GM15510 (cell line): ENCODE data around the gene SLC1A2.

ENCODE experiments used
- POLR2A ChIP-seq: IDR thresholded peaks from 3 replicates; pipeline ENCODE4 v1.6.1; 2011; ENCODE audit warnings: borderline replicate concordance; ENCODE audit not compliant: insufficient read length; ENCODE audit errors: extremely low read depth

The SLC1A2 gene

DNA sequence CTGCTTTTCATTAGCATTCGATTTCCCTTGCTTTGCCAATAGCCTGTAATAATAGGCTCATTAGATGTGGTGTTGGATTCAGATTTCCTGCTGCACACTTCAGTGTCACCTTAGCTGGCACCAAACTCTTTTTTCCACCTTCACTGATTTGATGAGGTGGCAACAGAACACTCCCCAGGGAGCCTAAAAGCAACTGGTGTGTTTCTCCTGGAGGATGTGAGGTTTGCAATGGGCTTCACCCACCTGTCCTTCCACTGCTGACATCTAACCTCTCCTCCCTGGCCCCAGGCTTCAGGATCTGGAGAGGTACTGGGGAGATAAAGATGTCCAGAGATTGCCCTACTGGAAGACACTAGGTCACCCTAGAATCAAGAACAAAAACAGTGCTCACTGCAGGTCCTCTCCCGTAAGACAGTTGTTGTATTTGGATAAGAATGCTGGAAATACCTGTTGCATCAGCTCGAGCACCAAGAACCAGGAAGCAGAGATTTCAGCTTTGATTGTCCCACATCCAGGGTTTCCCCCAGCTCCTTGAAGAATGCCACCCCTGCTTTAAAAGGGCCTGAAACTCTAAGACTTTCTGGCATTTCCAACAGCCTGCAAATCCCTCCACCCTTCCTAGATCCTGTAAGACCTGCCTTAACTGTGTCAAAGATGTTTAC, 96.9 kb downstream of the SLC1A2 start:
- TF ChIP-seq POLR2A = no peak

DNA sequence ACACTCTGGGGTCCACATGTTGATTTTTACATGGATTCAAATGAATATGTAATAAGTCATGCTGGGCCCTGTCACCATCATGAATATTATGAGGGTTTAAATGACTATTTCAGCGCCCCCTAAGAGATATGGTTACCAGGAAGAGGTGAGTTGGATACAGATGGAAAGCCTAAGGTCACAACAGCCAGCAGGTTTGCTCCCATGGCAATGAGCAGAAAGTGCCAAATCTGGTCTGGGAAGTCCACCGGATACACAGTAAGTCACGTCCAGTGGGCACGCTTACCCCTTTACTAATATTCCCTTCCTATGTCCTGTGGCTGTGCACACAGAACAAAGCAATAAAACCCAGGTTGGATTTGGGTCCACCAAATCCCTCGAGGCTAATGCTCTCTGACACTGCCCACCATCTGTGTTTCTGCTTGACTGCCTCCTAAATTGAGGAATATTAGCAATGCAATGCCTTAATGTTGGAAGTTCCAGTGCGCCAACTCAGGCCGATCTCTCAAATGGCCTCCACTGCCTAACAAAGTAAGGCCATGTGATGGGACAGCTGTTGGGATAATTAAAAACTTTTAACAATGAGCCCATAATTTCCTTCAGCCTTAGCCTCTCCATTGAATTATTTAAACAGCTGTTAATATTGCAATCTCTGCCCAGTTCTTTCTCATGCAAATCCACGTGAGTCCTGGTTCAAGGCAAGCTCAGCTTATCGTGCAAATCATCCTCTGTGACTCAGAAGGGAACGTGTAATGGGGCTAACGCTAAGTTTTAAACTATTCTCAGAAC, 97.6 kb downstream of the SLC1A2 start:
- TF ChIP-seq POLR2A = no peak

DNA sequence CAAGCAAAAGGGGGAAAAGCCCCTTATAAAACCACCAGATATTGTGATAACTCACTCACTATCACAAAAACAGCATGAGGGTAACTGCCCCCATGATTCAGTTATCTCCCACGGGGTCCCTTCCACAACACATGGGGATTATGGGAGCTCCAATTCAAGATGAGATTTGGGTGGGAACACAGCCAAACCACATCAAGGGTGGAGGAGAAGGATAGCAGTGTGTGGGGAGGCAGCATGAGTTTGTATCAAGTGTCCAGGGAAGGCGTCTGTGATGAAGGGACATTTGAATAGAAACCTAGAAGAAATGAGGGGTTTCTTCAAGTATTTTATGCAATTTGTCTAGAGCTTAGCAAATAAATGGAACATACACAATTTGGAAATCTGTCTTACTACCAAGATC, 98.2 kb downstream of the SLC1A2 start:
- TF ChIP-seq POLR2A = no peak

DNA sequence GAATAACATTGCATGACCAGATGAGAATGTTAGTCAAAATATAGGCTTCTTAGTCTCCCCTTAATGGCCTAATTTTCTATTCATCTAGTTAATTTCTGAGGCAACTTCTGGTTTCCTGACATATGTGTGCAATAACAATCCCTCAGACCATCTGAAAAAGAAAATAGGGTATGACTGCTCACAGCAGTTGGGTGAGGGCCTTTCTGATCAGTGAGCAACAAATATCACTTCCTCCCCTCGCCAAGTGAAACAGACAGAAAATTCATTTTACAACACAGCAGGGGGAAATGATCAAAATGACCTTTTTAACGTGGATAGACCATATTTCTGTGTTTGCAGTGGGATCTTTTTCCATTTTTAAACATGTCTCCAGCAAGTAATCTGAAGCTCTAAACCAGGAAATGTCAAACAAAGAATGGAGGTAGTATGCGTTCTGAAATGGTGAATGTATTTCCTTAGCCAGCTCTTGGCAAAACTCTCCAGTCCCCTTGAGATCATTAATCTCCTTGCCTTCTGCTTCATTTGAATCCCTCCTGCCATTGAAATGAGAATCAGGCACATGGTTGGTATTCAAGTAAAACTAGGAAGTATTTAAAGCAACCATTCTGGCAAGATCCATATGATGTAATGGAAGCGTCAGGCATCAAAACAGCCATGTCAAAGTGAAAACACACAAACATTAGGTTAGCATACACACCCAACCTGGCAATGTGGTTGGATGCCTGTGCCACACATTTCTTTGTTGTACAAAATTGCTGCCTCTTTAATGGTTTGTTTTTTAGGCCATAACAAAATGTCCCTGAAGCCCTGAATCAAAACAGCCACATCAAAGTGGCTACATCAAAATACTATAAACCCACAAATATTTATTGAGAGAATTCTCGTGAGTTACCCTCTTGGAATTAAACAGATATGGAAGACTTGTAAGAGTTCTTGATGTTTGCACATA, 100.1 kb downstream of the SLC1A2 start:
- TF ChIP-seq POLR2A = no peak

DNA sequence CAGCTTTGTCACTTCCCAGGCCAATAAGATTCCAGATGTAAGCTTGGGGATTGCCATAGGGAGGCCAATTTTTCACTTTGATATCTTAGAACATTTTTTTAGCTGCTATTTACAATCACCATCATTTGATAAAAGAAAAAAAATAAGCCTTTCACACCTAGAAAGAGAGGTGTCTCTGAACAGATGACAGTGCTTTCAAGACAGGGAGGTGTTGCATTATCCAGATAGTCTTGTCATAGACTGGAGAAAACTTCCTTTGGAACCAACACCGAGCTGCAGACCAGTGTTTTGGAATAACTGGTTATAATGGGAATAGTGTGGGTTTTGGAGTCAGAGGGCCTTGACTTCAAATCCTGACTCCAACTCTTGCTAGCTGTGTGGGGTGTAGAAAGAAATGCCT, 101.0 kb downstream of the SLC1A2 start:
- TF ChIP-seq POLR2A = no peak

DNA sequence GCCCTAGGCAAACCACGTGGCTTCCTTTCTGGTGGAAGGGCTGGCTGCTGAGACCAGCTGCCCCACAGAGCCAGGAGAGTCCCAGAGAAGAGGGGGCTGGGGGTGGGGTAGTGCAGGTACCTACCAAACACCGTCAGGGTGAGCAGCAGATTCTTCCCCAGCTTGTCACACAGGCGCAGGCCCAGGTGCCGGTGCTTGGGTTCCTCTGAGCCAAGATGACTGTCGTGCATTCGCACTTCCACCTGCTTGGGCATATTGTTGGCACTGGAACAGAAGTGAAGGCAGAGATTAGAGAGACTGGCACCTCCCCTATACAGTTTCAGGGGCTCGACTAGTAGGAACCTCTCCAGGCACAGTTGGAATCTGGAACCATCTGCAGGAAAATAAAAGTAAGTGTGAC, 102.1 kb downstream of the SLC1A2 start:
- TF ChIP-seq POLR2A = no peak

DNA sequence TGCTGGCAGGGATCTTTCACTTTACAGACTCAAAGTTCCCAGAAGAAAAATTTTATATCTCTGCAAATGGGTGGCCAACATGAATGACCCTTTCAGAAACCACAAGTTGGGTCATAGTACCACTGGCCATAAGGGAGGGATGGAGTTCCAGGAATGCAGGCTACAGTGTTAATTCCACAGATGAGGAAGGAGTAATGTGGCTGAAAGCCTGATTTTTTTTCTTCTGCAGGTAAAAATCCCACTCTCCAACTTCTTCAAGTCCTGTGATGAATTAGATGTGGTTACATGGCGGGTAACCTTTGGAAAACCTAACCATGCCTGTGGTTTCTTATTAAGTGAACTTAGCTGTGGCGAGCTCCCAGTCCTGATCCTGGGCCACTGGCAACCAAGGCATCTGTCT, 103.2 kb downstream of the SLC1A2 start:
- no peak for TF ChIP-seq POLR2A

DNA sequence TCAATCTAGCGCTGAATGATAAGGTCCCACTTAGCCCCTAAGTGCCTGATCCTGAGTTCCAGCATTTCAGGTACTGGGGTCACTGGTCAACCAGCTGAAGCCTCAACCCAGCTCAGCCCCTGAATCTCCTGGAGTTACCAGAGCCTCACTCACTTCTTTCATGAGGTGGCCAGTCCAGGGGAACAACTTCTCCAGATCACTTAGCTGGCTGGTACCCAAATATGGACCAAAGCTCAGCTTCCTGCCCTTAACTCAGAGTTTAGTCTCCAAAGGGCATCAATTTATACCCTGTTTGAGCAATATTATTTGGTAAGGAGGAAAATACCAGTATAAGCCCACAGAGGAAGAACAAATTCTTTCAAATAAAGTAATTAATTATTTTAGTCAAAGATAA, 105.6 kb downstream of the SLC1A2 start:
- no peak for TF ChIP-seq POLR2A

DNA sequence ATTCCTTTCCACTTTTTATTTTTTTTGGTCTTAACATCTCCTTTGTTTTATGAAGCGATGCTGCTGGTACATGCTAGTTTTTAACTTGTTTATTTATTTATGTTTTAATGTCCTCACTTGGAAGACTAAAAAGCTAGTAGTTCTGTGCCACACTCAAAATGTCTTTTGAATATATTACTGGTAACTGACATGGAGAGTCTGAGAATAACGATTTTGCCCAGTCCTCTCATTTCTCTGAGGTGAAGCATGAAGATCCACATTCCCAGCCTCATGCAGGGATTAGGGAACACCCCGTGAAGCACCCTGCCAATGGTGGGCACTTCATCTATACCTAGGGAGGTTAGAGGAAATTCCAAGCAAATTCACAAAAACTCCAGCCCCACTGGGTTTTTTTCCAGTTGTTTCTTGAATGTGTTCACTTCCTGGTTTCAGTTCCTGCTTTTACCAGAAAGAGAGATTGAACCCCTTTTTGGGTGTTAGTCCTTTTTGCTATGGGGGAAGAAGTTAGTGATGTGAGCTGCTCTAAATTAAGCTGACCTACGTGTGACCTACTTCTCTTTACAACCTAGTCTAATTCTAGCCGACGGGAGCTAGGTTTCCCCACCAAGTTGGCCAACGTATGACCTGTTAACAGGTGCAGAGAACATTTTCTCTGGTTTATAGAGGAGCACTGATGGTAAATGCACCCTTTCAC, 106.1 kb downstream of the SLC1A2 start:
- no peak for TF ChIP-seq POLR2A

DNA sequence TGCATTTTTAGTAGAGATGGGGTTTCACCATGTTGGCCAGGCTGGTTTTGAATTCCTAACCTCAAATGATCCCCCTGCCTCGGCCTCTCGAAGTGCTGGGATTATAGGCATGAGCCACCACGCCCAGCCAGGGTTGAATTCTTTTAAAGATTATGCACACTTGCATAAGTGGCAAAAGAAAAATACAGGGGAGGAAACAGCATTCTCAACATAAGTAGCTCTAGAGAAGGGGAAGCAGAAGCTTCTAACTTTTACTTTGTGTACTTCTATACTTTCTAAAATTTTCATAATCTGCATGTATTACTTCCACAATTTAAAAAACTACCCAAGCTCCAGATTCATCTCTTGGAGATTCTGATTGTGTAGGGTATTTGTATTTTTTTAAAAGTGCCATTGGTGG, 108.0 kb downstream of the SLC1A2 start:
- no peak for TF ChIP-seq POLR2A

DNA sequence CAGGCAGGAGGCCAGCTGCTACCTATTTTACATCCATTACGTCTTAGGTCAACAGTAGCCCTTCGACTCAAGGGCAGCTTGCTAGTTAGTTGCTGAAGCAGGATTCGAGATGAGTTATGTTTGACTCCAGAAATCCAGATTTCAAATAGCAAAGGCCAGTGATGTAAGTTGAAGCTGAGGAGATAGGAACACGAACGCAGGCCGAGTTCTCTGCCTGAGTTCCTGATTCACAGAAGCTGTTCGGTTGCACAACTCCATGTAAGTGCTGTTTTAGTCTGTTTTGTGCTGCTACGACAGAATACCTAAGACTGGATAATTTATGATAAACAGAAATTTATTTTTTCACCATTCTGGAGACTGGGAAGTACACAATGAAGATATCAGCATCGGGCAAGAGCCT, 111.2 kb downstream of the SLC1A2 start:
- TF ChIP-seq POLR2A = no peak

DNA sequence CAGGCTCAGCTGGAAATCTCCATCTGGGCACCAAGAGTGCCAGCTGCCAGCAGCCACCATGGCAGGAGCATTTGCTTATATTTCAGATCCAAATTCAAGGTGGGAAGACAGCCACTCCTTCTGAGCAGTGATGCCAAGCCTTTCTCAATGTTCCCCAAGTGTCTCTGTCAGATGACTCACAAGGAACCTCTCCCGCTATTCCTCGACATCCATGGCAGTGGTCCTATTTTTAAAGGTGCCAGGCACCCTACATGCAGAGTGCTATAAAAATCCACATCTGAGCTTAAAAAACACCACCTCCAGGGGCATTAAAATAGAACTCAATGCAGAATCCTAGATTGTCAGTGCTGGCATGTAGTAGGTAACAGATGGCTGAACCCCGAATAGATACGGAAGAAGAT, 112.1 kb downstream of the SLC1A2 start:
- no peak for TF ChIP-seq POLR2A

DNA sequence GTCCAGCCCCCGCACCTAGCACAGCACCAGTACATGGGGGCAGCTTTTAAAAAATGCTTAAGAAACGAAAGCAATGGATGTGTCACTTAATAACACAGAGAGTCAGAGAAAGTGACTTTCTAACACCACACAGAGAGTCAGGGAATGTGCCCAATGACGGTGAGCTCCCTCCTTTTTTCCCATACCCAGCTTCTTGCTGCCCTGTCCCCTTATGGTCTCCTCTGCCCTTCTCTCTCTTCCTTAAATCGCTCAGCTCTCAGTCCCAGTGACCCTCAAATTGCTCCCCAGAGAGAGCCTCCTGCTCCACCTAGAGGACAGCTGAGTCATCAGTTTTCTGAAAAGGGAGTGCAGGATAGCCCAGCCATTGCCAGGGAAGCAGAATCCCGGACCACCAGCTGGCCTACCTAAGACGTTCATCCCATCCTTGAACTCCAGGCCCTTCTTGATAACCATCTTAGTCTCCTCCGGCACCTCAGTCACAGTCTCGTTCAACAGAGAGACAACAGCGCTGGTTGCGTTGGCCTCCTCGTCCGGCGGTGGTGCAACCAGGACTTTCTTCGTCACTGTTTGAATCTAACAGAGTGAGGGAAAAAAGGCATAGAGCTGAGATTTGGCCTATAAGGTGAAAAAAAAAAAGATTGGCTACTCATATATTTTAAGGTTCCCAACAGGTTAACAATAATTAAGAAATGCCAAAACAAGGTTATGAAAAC, 113.5 kb downstream of the SLC1A2 start:
- TF ChIP-seq POLR2A = no peak

DNA sequence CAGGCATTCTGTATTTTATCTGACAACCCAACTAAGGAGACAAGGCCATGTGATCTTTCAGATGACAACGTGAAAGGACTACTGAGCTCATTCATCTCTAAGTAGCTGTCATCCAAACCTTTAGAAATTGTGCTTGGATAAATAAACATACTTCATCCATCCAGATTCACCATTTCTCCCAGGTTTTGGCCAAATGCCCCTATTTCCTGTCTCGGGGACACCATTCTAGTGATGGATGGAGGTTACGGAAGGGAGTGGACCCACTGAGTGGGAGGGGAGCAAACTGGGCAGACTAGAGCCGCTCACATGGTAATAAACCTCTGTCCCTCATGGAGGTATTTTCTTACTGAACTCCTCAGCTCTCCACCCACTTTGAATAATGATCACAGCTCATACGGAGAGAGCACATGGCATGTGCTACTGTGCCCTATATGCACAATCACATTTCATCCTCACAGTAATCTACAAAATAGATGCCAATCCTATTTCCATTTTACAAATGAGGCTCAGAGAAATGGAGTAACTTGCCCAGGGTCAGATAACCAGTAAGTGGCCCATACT, 114.4 kb downstream of the SLC1A2 start:
- TF ChIP-seq POLR2A = no peak
